GM18858 (cell line): ENCODE measurements around the gene NFATC2IP.
"Not testable (repeated sequence)": the region's sequence is repeated elsewhere in the genome, so short reads cannot be mapped to it uniquely, and the experiment has no call there.

Experiments
- ATAC-seq: cut with Tn5 transposase; IDR thresholded peaks from one replicate; pipeline ENCODE4 v1.9.1; 2021; ENCODE audit not compliant: unreplicated experiment

The NFATC2IP gene

DNA sequence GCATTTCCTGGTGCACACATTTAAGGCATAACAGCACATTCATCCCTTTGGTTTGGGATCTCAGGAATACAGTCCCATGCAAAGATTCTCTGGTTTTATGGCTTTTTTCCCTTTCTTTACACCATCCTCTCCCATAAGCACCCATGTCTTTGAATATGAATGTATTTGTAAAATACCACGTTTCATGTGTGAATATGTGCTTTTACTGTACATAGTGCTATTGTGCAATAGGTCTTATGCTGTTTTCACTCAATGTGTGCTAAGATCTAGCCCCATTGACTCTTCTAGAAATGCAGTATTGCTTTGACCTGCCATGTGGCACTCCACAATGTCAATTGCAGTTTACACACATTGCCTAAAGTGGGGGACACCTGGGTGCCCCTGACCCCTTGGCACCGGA, 13.8 kb downstream of the NFATC2IP start:
- ATAC-seq = no peak

DNA sequence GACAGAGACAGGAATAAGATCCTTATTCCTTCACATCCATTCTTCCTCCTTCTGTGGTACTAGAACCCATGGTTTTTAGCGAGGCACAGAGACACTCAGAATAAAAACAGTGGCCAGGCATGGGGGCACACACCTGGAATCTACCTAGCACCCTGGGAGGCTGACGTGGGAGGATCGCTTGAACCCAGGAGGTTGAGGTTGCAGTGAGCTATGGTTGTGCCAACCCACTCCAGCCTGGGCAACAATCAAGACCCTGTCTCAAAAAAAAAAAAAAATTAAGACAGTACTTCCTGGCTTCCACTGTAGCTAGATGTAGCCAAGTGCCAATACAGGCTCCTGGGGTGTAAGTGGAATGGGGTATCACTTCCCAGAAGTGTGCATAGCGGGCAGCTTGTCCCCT, 16.4 kb downstream of the NFATC2IP start:
- ATAC-seq = no peak

GRCh38 chr16:28969696-28970095, 19.0 kb downstream of the NFATC2IP start:
- not testable (repeated sequence) for ATAC-seq

GRCh38 chr16:28974007-28974436, 23.3 kb downstream of the NFATC2IP start:
- ATAC-seq = peak; percentile 5

DNA sequence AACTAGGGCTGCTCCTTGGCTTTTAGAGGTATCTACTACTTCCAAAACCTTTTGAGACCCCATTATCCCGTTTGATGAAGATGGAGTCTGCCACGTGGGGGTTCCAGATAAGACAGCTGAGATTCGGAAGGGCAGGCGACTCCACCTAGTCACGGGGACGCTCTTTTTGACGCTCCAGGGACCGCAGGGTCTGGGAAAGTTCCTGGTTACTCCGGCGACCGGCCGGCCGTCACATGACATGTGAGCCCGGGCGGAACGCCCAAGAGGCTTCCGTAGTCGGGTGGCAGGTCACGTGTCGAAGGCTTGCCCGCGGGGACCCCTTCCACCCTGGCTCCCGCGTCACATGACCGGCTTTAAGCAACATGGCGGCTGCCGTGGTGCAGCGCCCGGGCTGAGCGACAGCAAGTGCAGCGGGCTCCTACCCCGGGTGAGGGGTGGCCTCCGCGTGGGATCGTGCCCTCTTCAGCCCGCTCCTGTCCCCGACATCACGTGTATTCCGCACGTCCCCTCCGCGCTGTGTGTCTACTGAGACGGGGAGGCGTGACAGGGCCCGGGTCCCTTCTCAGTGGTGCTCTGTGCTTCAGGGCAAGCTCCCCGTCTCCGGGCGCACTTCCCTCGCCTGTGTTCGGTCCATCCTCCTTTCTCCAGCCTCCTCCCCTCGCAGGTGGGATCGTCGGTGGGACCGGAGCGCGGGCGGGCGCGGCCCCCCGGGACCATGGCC, 23.9 kb downstream of the NFATC2IP start, which contains the start of gene SPNS1:
Gene SPNS1, plus strand, starts transcription at position 342 of the 721 bp plus-strand sequence. Its CDS starts 374 bp downstream, at position 716.
- ATAC-seq = peak; percentile 72

GRCh38 chr16:28975158-28975599, 24.4 kb downstream of the NFATC2IP start:
- ATAC-seq = no peak

DNA sequence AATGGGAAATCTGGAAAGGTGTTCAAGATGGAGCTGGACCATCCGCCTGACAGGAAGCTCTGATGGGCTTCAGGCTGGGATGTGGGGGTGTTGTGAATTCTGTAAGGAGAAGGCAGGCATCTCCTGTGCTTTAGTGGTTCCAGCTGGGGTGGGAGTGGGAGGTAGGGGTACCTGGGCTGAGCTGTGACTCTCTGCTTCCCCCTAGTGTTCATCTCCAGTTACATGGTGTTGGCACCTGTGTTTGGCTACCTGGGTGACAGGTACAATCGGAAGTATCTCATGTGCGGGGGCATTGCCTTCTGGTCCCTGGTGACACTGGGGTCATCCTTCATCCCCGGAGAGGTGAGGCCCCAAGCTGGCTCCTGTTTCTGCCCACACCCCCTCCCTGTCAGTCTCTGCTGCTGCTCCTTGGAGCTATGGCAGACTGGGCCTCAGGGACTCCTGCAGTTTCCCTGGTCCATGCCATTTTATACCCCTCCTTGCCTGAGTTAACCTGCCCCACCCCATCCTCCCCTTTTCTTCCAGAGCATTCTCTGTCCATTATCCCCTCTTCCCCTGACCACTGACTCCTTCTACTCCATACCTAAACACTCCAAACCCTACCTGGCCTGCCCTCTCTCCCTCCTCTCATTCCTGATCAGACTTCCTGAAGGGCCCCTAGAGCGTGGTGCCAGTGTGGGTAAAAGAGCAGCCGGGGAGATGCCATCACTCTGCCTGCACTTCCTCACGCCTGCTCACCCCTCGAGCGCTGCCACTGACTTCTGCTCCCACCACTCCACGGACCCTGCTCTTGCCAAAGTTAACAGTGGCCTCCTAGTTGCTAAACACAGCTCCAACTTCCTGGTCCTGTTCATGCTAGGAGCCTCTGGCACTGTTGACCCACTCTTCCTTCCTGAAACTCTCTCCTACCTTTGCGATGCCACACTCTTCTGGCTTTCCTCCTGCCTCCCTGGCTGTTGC, 27.2 kb downstream of the NFATC2IP start:
- ATAC-seq = no peak

DNA sequence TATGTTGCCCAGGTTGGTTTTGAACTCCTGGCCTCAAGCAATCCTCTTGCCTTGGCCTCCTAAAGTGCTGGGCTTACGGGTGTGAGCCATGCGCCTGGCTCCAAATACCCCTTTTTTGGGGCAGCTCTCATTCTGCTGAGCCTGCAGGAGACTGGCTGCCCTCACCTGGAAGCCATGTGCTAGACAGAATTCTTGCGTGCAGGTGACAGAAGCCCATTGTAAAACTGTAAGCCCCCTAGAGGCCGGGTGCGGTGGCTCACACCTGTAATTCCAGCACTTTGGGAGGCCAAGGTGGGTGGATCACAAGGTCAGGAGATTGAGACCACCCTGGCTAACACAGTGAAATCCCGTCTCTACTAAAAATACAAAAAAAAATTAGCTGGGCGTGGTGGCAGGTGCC, 29.6 kb downstream of the NFATC2IP start:
- ATAC-seq = not testable (repeated sequence)

GRCh38 chr16:28980929-28981328, 30.2 kb downstream of the NFATC2IP start:
- ATAC-seq = no peak

DNA sequence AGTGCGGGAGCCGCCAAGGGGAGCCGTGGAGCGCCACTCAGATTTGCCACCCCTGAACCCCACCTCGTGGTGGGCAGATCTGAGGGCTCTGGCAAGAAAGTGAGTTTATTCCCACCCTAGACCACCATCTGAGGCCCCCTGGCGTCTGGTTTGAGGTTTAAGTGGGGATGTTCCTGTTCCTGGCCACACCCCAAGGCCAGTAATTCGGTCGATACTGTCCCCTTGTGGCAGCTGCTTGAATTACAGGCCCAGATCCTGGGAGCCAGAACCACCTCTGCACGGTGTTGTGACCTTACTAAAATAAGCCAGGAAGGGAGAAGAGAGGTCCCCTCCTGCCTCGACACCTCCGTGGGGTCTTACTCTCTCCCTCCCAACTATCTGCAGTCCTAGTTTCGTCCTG, 30.8 kb downstream of the NFATC2IP start:
- no peak for ATAC-seq

DNA sequence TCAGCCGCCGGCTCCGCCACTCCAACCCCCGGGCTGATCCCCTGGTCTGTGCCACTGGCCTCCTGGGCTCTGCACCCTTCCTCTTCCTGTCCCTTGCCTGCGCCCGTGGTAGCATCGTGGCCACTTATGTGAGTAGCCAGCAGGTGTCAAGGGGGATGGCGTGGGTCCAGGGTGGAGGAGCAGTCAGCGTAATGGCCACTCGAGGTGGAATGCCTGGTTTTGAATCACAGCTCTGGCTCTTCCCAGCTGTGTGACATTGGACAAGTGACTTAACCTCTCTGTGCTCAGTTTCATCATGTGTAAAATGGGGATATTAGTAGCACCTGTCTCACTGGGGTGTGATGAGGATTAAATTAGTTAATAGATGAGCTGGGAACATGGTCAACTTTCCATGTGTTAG, 31.7 kb downstream of the NFATC2IP start:
- ATAC-seq = no peak

GRCh38 chr16:28982949-28983348, 32.2 kb downstream of the NFATC2IP start:
- ATAC-seq = no peak

- no peak for ATAC-seq
Observed at GRCh38 chr16:28983644-28984043, 32.9 kb downstream of the NFATC2IP start.

- ATAC-seq = no peak
Observed at GRCh38 chr16:28984091-28984490, 33.4 kb downstream of the NFATC2IP start.

- no peak for ATAC-seq
Observed at GRCh38 chr16:28984619-28985135, 33.9 kb downstream of the NFATC2IP start, which contains the start of gene LAT. Gene LAT (plus strand): TSS chr16:28985052. CDS start chr16:28985418, 366 bp downstream.

DNA sequence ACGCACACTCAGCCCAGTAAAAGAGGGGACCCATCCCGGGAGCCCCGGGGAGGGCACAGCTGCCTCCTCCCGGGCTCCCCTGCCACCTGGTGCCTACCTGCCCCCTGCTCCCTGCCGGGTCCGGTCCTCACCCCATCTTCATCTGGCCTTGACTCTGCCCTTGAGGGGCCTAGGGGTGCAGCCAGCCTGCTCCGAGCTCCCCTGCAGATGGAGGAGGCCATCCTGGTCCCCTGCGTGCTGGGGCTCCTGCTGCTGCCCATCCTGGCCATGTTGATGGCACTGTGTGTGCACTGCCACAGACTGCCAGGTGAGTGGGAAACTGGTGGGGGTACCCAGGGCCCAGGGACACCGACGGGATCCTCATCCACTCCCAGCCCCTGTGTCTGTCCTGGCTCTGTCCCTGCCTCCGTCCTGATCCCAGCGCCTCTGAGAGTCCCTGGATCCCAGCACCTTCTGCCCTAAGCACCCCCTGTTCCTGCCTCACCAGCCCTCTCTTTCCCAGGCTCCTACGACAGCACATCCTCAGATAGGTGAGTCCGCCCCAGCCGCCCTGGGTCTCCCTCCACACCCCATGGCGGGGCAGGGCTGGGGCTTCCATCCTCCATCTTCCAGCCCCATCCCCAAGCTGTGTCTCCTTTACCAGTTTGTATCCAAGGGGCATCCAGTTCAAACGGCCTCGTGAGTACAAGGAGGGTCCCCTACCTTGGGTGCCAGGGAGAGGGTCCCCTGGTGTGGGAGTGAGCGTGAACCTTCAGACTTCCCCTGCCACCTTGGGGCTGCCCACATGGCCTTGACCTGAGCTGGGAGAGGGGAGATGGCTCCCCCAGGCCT, 34.7 kb downstream of the NFATC2IP start:
- no peak for ATAC-seq

GRCh38 chr16:28986046-28986445, 35.3 kb downstream of the NFATC2IP start:
- no peak for ATAC-seq

DNA sequence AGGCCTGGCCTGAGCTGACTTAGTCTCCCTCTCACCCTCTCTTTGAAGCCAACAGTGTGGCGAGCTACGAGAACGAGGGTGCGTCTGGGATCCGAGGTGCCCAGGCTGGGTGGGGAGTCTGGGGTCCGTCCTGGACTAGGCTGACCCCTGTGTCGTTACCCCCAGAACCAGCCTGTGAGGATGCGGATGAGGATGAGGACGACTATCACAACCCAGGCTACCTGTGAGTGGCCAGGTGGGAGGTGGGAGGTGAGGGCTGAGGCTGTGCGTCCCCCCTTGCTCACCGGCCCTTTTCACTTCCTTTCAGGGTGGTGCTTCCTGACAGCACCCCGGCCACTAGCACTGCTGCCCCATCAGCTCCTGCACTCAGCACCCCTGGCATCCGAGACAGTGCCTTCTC, 35.8 kb downstream of the NFATC2IP start:
- no peak for ATAC-seq

DNA sequence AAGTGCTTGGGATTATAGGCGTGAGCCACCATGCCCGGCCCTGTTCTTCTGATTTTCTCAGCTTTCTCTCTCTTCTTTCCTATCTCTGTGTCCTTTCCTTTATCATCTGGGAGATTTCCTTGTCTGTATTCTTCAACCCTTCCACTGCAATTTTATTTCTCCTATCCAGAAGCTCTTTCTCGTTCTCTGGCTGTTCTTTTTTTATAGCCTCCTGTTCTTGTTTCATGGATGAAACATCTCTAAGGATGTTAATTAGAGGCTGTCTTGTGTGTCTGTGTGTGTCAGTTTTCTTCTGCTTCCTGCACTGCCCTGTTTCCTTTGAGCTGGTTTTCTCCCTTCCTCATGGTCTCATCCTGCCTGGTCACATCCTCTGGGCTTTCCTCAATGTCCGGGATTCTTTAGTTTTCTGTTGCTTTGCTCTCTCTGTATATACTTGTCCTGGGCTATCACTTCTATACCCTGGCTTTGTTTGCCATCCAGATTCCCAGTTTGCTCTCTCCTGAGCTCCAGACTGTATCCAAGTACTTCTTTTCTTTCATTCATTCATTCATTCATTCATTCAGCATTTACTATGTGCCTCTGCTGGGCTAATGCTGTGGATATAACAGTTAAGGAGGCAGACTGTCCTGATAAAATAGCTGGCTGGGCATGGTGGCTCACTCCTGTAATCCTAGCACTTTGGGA, 36.6 kb downstream of the NFATC2IP start:
- no peak for ATAC-seq

- ATAC-seq = no peak
Observed at GRCh38 chr16:28989363-28989762, 38.6 kb downstream of the NFATC2IP start.
